SK-N-SH treated with all-trans-retinoic acid at 6 μM for 48 hours (cell line): ENCODE data around the gene FBXL13.
A peak's percentile ranks its signal among the peaks of the same experiment; 100 is the strongest.

Experiments
- ATAC-seq: fragments of 200-7000 bp; cut with Tn5 transposase; 3 replicates; pipeline ENCODE4 v1.9.1; 2020; ENCODE audit warnings: mild to moderate bottlenecking, moderate library complexity
- ARNTL ChIP-seq: fragments of 450-650 bp; formaldehyde crosslinking; IDR thresholded peaks from 2 replicates; pipeline ENCODE4 v1.5.0; 2020; ENCODE audit warnings: low read depth, mild to moderate bottlenecking, moderate library complexity, borderline replicate concordance
- BACH2 ChIP-seq: fragments of 250-450 bp; sonication (Bioruptor Pico); IDR thresholded peaks from 2 replicates; pipeline ENCODE4 v1.9.0; 2021; ENCODE audit warnings: mild to moderate bottlenecking, borderline replicate concordance
- CSDC2 ChIP-seq: fragments of 250-450 bp; sonication (Bioruptor Pico); IDR thresholded peaks from 2 replicates; pipeline ENCODE4 v1.5.0; 2020; ENCODE audit warnings: mild to moderate bottlenecking, moderate library complexity
- ESRRG ChIP-seq: fragments of 250-450 bp; sonication (Bioruptor Pico); IDR thresholded peaks from 2 replicates; pipeline ENCODE4 v1.6.1; 2021; ENCODE audit warnings: mild to moderate bottlenecking
- GLIS3 ChIP-seq: fragments of 250-450 bp; sonication (Bioruptor Pico); IDR thresholded peaks from 2 replicates; pipeline ENCODE4 v1.5.0; 2020; ENCODE audit warnings: mild to moderate bottlenecking, moderate library complexity
- ISL1 ChIP-seq: fragments of 250-450 bp; sonication (Bioruptor Pico); IDR thresholded peaks from 2 replicates; pipeline ENCODE4 v2.1.2; 2022; ENCODE audit warnings: mild to moderate bottlenecking, moderate library complexity
- OSR1 ChIP-seq: fragments of 250-450 bp; sonication (Bioruptor Pico); IDR thresholded peaks from 2 replicates; pipeline ENCODE4 v1.8.0; 2022; ENCODE audit warnings: moderate library complexity, mild to moderate bottlenecking, inconsistent platforms
- PPARA ChIP-seq: fragments of 250-450 bp; sonication (Bioruptor Pico); IDR thresholded peaks from 2 replicates; pipeline ENCODE4 v1.5.0; 2020; ENCODE audit warnings: mild to moderate bottlenecking, borderline replicate concordance
- RARB ChIP-seq: fragments of 250-450 bp; sonication (Bioruptor Pico); IDR thresholded peaks from 2 replicates; pipeline ENCODE4 v1.8.0; 2021; ENCODE audit warnings: mild to moderate bottlenecking, moderate library complexity
- SNAI2 ChIP-seq: fragments of 250-450 bp; sonication (Bioruptor Pico); IDR thresholded peaks from 2 replicates; pipeline ENCODE4 v1.5.0; 2020; ENCODE audit warnings: mild to moderate bottlenecking, moderate library complexity
- TCF4 ChIP-seq: fragments of 250-450 bp; sonication (Bioruptor Pico); IDR thresholded peaks from 2 replicates; pipeline ENCODE4 v1.8.0; 2021; ENCODE audit warnings: mild to moderate bottlenecking, moderate library complexity, borderline replicate concordance
- TOX ChIP-seq: fragments of 250-450 bp; sonication (Bioruptor Pico); IDR thresholded peaks from 2 replicates; pipeline ENCODE4 v1.8.0; 2021; ENCODE audit warnings: mild to moderate bottlenecking, moderate library complexity, borderline replicate concordance
- ZC3H10 ChIP-seq: fragments of 250-450 bp; sonication (Bioruptor Pico); IDR thresholded peaks from 2 replicates; pipeline ENCODE4 v1.5.1; 2021; ENCODE audit warnings: mild to moderate bottlenecking, moderate library complexity
- ZFP3 ChIP-seq: fragments of 250-450 bp; sonication (Bioruptor Pico); IDR thresholded peaks from 2 replicates; pipeline ENCODE4 v1.5.0; 2020; ENCODE audit warnings: mild to moderate bottlenecking, moderate library complexity
- ZFP30 ChIP-seq: fragments of 450-650 bp; formaldehyde crosslinking; IDR thresholded peaks from 2 replicates; pipeline ENCODE4 v1.5.0; 2022; ENCODE audit warnings: mild to moderate bottlenecking, moderate library complexity
- ZNF565 ChIP-seq: fragments of 450-650 bp; formaldehyde crosslinking; conservative IDR thresholded peaks from 2 replicates; pipeline ENCODE4 v1.5.0; 2020; ENCODE audit warnings: low read depth, mild to moderate bottlenecking, moderate library complexity
- ZNF70 ChIP-seq: fragments of 450-650 bp; formaldehyde crosslinking; IDR thresholded peaks from 2 replicates; pipeline ENCODE4 v1.5.0; 2020; ENCODE audit warnings: mild to moderate bottlenecking, moderate library complexity
- ZNF8 ChIP-seq: fragments of 450-650 bp; formaldehyde crosslinking; IDR thresholded peaks from 2 replicates; pipeline ENCODE4 v1.5.0; 2020; ENCODE audit warnings: mild to moderate bottlenecking, moderate library complexity
- TF ChIP-seq, protein P1 (sequence below): fragments of 250-450 bp; sonication (Bioruptor Pico); IDR thresholded peaks from 2 replicates; pipeline ENCODE4 v1.5.1; 2021; ENCODE audit warnings: mild to moderate bottlenecking, moderate library complexity
- TF ChIP-seq, protein P2 (sequence below): fragments of 250-450 bp; sonication (Bioruptor Pico); IDR thresholded peaks from 2 replicates; pipeline ENCODE4 v1.8.0; 2020; ENCODE audit warnings: mild to moderate bottlenecking, moderate library complexity, borderline replicate concordance
- TF ChIP-seq, protein P3 (sequence below): fragments of 250-450 bp; sonication (Bioruptor Pico); IDR thresholded peaks from 2 replicates; pipeline ENCODE4 v1.5.0; 2020; ENCODE audit warnings: mild to moderate bottlenecking, moderate library complexity
- TF ChIP-seq, protein P4 (sequence below): fragments of 250-450 bp; sonication (Bioruptor Pico); IDR thresholded peaks from 2 replicates; pipeline ENCODE4 v1.8.0; 2021; ENCODE audit warnings: low read depth, mild to moderate bottlenecking, moderate library complexity, borderline replicate concordance
- TF ChIP-seq, protein P5 (sequence below): fragments of 250-450 bp; sonication (Bioruptor Pico); IDR thresholded peaks from 2 replicates; pipeline ENCODE4 v1.5.1; 2020; ENCODE audit warnings: low read depth, mild to moderate bottlenecking, moderate library complexity

FBXL13 gene

DNA sequence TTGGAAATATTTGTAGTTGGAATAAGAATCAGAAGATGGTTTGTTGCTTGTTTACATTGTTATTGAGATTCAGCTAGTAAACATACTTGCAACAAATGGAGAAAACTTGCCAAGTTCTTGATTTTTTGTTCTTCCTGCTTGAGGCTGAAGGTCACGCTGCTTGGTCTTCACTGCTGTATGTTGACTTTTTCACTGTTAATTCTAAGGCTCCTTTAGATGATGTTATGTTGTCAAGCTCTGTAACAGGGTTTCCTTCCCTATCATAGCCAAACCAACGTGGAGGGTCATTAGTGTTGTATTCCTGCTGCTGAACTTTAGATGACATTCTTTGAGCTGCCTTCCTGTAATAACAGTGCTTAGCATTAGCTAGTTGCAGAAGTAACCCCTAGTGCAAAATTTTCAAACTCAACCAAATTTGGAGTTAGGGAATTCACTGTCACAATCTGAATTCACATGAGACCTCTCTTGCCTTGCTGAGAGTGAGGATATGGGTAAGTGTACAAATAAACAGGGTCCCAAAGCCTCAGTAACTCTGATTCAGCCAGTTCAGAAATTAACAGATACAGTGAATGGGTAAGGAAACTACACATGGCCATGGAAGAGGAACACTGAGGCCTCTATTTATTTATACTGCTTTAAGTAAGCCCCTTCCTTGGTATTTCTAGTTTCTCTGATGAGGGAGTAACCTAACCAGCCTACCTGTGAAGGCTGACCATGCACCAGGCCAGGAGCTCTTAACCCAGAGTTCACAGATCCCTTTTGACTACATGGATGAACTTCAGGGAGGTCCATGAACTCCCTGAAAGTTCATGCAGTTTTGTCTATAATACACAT is 261.2 kb downstream of the FBXL13 start (continued):
- TF ChIP-seq, protein P1, sequence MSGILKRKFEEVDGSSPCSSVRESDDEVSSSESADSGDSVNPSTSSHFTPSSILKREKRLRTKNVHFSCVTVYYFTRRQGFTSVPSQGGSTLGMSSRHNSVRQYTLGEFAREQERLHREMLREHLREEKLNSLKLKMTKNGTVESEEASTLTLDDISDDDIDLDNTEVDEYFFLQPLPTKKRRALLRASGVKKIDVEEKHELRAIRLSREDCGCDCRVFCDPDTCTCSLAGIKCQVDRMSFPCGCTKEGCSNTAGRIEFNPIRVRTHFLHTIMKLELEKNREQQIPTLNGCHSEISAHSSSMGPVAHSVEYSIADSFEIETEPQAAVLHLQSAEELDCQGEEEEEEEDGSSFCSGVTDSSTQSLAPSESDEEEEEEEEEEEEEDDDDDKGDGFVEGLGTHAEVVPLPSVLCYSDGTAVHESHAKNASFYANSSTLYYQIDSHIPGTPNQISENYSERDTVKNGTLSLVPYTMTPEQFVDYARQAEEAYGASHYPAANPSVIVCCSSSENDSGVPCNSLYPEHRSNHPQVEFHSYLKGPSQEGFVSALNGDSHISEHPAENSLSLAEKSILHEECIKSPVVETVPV (CRISPR knock-in tag): no peak
- no peak for TF ChIP-seq BACH2 (CRISPR knock-in tag)
- TF ChIP-seq CSDC2 (CRISPR knock-in tag): no peak
- no peak for TF ChIP-seq ZC3H10 (CRISPR knock-in tag)
- TF ChIP-seq ZFP3: no peak
- no peak for TF ChIP-seq ARNTL (CRISPR knock-in tag)
- TF ChIP-seq ZNF70 (CRISPR knock-in tag): no peak

DNA sequence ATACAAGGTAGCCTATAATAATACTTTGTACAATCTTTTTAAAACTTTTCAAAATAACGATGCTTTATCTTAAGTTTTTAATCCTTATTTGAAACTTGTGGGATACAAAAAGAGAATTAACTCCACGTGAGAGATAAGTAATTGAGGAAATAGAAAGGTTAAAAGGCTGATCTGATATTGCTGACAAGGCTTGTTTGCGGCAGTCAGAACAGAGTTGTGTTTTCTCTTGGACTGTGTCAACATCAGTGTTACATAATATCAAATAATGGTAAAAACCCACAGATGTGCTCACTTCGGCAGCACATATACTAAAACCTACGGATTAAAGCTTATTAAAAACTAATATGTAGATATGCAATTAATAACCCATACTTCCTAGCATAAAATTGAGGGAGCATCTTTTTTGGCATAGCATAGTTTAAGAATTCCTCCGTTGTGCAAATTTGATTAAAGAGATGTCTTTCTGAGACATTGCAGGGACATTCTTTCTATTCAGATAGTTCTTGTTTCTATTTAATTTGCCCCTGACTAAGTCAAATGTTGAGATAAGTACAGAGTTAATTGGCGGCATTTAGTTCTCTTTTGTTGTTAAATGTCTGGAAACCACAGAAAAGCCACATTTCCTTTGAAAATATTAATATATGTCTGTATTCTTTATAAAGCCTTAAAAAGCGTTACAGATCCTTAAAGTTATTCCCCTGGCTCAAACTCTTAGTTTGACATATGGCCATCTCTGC is 262.5 kb downstream of the FBXL13 start:
- peak; percentile 79 for ATAC-seq
- peak; percentile 69 for TF ChIP-seq SNAI2 (CRISPR knock-in tag)
- TF ChIP-seq TCF4: peak; percentile 98
- no peak for TF ChIP-seq ZNF70 (CRISPR knock-in tag)
- TF ChIP-seq ESRRG: peak; percentile 85; the same call in 1 of the 2 replicates
- peak; percentile 93 for TF ChIP-seq ZC3H10 (CRISPR knock-in tag)
- TF ChIP-seq, protein P1 (CRISPR knock-in tag): 0 out of 2 replicates have a peak, but pooled peaks have one; percentile 89
- TF ChIP-seq, protein P2, sequence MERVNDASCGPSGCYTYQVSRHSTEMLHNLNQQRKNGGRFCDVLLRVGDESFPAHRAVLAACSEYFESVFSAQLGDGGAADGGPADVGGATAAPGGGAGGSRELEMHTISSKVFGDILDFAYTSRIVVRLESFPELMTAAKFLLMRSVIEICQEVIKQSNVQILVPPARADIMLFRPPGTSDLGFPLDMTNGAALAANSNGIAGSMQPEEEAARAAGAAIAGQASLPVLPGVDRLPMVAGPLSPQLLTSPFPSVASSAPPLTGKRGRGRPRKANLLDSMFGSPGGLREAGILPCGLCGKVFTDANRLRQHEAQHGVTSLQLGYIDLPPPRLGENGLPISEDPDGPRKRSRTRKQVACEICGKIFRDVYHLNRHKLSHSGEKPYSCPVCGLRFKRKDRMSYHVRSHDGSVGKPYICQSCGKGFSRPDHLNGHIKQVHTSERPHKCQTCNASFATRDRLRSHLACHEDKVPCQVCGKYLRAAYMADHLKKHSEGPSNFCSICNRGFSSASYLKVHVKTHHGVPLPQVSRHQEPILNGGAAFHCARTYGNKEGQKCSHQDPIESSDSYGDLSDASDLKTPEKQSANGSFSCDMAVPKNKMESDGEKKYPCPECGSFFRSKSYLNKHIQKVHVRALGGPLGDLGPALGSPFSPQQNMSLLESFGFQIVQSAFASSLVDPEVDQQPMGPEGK (CRISPR knock-in tag): peak; percentile 96
- peak; percentile 34; the same call in 1 of the 2 replicates for TF ChIP-seq ZNF8 (CRISPR knock-in tag)
- no peak for TF ChIP-seq OSR1 (CRISPR knock-in tag)
- TF ChIP-seq, protein P3, sequence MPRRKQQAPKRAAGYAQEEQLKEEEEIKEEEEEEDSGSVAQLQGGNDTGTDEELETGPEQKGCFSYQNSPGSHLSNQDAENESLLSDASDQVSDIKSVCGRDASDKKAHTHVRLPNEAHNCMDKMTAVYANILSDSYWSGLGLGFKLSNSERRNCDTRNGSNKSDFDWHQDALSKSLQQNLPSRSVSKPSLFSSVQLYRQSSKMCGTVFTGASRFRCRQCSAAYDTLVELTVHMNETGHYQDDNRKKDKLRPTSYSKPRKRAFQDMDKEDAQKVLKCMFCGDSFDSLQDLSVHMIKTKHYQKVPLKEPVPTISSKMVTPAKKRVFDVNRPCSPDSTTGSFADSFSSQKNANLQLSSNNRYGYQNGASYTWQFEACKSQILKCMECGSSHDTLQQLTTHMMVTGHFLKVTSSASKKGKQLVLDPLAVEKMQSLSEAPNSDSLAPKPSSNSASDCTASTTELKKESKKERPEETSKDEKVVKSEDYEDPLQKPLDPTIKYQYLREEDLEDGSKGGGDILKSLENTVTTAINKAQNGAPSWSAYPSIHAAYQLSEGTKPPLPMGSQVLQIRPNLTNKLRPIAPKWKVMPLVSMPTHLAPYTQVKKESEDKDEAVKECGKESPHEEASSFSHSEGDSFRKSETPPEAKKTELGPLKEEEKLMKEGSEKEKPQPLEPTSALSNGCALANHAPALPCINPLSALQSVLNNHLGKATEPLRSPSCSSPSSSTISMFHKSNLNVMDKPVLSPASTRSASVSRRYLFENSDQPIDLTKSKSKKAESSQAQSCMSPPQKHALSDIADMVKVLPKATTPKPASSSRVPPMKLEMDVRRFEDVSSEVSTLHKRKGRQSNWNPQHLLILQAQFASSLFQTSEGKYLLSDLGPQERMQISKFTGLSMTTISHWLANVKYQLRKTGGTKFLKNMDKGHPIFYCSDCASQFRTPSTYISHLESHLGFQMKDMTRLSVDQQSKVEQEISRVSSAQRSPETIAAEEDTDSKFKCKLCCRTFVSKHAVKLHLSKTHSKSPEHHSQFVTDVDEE (CRISPR knock-in tag): peak; percentile 87; the same call in 1 of the 2 replicates
- TF ChIP-seq ARNTL (CRISPR knock-in tag): no peak
- TF ChIP-seq RARB: no peak
- peak; percentile 99 for TF ChIP-seq ISL1 (CRISPR knock-in tag)
- no peak; the same call in 1 of the 2 replicates for TF ChIP-seq TOX
- TF ChIP-seq, protein P4, sequence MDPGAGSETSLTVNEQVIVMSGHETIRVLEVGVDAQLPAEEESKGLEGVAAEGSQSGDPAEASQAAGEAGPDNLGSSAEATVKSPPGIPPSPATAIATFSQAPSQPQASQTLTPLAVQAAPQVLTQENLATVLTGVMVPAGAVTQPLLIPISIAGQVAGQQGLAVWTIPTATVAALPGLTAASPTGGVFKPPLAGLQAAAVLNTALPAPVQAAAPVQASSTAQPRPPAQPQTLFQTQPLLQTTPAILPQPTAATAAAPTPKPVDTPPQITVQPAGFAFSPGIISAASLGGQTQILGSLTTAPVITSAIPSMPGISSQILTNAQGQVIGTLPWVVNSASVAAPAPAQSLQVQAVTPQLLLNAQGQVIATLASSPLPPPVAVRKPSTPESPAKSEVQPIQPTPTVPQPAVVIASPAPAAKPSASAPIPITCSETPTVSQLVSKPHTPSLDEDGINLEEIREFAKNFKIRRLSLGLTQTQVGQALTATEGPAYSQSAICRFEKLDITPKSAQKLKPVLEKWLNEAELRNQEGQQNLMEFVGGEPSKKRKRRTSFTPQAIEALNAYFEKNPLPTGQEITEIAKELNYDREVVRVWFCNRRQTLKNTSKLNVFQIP (CRISPR knock-in tag): peak; percentile 98; the same call in 1 of the 2 replicates
- TF ChIP-seq, protein P5, sequence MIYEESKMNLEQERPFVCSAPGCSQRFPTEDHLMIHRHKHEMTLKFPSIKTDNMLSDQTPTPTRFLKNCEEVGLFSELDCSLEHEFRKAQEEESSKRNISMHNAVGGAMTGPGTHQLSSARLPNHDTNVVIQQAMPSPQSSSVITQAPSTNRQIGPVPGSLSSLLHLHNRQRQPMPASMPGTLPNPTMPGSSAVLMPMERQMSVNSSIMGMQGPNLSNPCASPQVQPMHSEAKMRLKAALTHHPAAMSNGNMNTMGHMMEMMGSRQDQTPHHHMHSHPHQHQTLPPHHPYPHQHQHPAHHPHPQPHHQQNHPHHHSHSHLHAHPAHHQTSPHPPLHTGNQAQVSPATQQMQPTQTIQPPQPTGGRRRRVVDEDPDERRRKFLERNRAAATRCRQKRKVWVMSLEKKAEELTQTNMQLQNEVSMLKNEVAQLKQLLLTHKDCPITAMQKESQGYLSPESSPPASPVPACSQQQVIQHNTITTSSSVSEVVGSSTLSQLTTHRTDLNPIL (CRISPR knock-in tag): peak; percentile 97
- no peak for TF ChIP-seq BACH2 (CRISPR knock-in tag)
- TF ChIP-seq ZFP30: no peak
- no peak for TF ChIP-seq PPARA (CRISPR knock-in tag)
- no peak for TF ChIP-seq ZFP3
- no peak for TF ChIP-seq CSDC2 (CRISPR knock-in tag)
- TF ChIP-seq GLIS3 (CRISPR knock-in tag): no peak
- no peak for TF ChIP-seq ZNF565 (CRISPR knock-in tag)
- TF ChIP-seq, all 23 proteins: peak for 11
